K562 (cell line): ENCODE results near the gene GCDH. TPM values are rescaled to one million over a fixed set of nuclear protein-coding genes. Genes with fewer than 3 reads are reported as not detected.

ENCODE experiments used
- DNMT1 ChIP-seq: fragments of 450-650 bp; IDR thresholded peaks from 2 replicates; pipeline ENCODE4 v1.6.1; 2016; ENCODE audit warnings: antibody characterized with exemption, mild to moderate bottlenecking
- GABPA ChIP-seq: fragments of 200-800 bp; sonication (Bioruptor generic); conservative IDR thresholded peaks from 2 replicates; pipeline ENCODE4 v1.6.1; 2016; ENCODE audit warnings: low read depth, missing genetic modification characterization, missing compliant biosample characterization
- GATA2 ChIP-seq: sonication (generic); formaldehyde crosslinking; IDR thresholded peaks from 2 replicates; pipeline ENCODE4 v1.4.0; 2020; ENCODE audit warnings: mild to moderate bottlenecking, missing genetic modification reagents
- HNRNPL ChIP-seq: fragments of 200-400 bp; formaldehyde crosslinking; IDR thresholded peaks from 2 replicates; pipeline ENCODE4 v1.6.1; 2017; ENCODE audit warnings: low read depth, mild to moderate bottlenecking, low read length
- JUNB ChIP-seq: fragments of 450-650 bp; formaldehyde crosslinking; conservative IDR thresholded peaks from 2 replicates; pipeline ENCODE4 v1.4.0; 2020; ENCODE audit warnings: mild to moderate bottlenecking
- KAT2B ChIP-seq: IDR thresholded peaks from one replicate; pipeline ENCODE4 v1.6.1; 2012; ENCODE audit warnings: low read depth, mild to moderate bottlenecking, control low read depth, inconsistent platforms, low read length, moderate library complexity
- L3MBTL2 ChIP-seq: fragments of 450-650 bp; IDR thresholded peaks from 2 replicates; pipeline ENCODE4 v1.6.1; 2016; ENCODE audit warnings: mild to moderate bottlenecking, moderate library complexity
- RFX7 ChIP-seq: fragments of 250-450 bp; sonication (Bioruptor Pico); IDR thresholded peaks from 2 replicates; pipeline ENCODE4 v1.5.1; 2021; ENCODE audit warnings: mild to moderate bottlenecking
- SMAD2 ChIP-seq: fragments of 150-350 bp; IDR thresholded peaks from 2 replicates; pipeline ENCODE4 v1.6.1; 2014; ENCODE audit warnings: low read depth, mild to moderate bottlenecking, low read length
- SP1 ChIP-seq: sonication (generic); formaldehyde crosslinking; IDR thresholded peaks from 2 replicates; pipeline ENCODE4 v1.8.1; 2022; ENCODE audit warnings: mild to moderate bottlenecking, missing genetic modification reagents
- TAF9B ChIP-seq: fragments of 450-650 bp; IDR thresholded peaks from 2 replicates; pipeline ENCODE4 v1.6.1; 2018; ENCODE audit warnings: mild to moderate bottlenecking; ENCODE audit not compliant: partially characterized antibody
- TBL1XR1 ChIP-seq, 2 experiments: IDR thresholded peaks; 2 replicates each; pipeline ENCODE4 v1.6.1; 2012; ENCODE audit warnings: improper control_type of control experiment in 2 of 2, low read length in 2 of 2, mild to moderate bottlenecking in 1 of 2
- TFAM ChIP-seq: fragments of 250-450 bp; sonication (Bioruptor Pico); conservative IDR thresholded peaks from 2 replicates; pipeline ENCODE4 v1.5.0; 2021; ENCODE audit warnings: mild to moderate bottlenecking, moderate library complexity
- ZNF121 ChIP-seq: sonication (generic); formaldehyde crosslinking; conservative IDR thresholded peaks from 2 replicates; pipeline ENCODE4 v1.8.0; 2022; ENCODE audit warnings: missing genetic modification reagents
- ZNF511 ChIP-seq: sonication (generic); formaldehyde crosslinking; IDR thresholded peaks from 2 replicates; pipeline ENCODE4 v1.8.0; 2022; ENCODE audit warnings: mild to moderate bottlenecking, missing genetic modification reagents
- ZNF778 ChIP-seq: fragments of 450-650 bp; formaldehyde crosslinking; IDR thresholded peaks from 2 replicates; pipeline ENCODE4 v1.4.0; 2020; ENCODE audit warnings: mild to moderate bottlenecking, moderate library complexity
- polyA plus RNA-seq, 8 experiments: library from polyadenylated mRNA; depleted of rRNA in 4 of 8; stranded (reverse) in 5 of 8; unstranded in 3 of 8; fragments of >200 nt; fragmentation: Nextera tagmentation in 2 of 8; fragmentation: Illumina TruSeq in 1 of 8; extraction: Ambion mirVana in 2 of 8; extraction: Trizol in 1 of 8; gene quantifications; 2 replicates each; pipeline versions ENCODE4 v1.2.1 to v1.2.3, GENCODE V29; 2011 to 2014; ENCODE audit warnings: inconsistent platforms in 1 of 8, missing spikeins in 1 of 8
- total RNA-seq, 7 experiments: library from RNA; depleted of rRNA in 6 of 7; stranded (reverse); fragments of >200 nt in 6 of 7; fragmentation: Illumina TruSeq in 2 of 7; extraction: Trizol in 2 of 7; gene quantifications; 2 replicates each; pipeline versions ENCODE4 v1.2.1 to v1.2.3, GENCODE V29; 2011 to 2021; ENCODE audit warnings: low replicate concordance in 1 of 7
- TF ChIP-seq, protein P1 (sequence below): fragments of 450-650 bp; IDR thresholded peaks from 2 replicates; pipeline ENCODE4 v1.6.1; 2014; ENCODE audit warnings: low read depth, mild to moderate bottlenecking, moderate library complexity, borderline replicate concordance
- TF ChIP-seq, protein P2 (sequence below), 2 experiments: fragments of 450-650 bp; IDR thresholded peaks; 2 replicates each; pipeline ENCODE4 v1.6.1; 2016; ENCODE audit warnings: mild to moderate bottlenecking in 2 of 2, borderline replicate concordance in 1 of 2, low read depth in 1 of 2, moderate library complexity in 1 of 2

GCDH gene
- total and polyA plus RNA-seq, 9 of the 15 experiments (the other 6 are each of a cell fraction or from before 2014, with no cell fraction given): 2.9 to 50.8 (median 19.1) TPM

DNA sequence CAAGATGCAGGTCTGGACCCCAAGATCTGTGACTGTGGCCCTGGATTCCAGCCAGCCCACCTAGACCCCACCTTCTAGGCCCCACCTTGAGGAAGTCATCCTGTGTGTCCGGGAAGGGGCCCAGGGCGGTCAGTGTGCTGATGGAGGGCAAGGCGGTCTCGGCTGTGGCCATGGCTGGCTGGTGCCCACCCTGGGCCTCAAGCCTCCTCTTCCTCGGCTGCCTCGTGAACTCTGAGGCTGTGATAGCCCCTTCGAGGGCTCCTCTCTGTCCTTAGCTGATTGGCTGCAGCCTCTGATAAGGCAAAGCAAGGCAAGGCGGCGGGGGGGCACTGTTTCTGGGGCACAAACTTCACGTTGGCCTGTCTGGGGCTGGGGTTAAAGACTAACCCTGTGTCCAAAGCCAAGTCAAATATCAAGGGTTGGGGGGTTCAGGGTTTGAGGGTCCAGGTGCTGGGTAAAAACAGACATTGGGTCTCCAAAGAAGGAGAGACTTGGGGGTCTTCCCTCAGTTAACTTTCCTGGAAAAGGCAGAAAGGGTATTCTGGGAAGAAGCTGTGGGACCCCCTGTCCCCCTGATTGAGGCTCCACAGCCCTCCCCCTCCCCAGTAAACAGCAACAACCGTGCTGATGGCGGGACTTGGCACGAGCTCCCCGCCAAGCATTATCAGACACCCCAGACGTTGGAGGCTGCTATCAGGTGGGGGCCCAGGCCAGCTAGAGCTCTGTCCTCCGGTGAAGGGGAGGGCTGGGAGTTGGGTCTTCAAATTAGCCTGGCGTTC, 3.8 kb upstream of the GCDH start, which contains the start of gene KLF1 (continued):
- TF ChIP-seq, protein P1, sequence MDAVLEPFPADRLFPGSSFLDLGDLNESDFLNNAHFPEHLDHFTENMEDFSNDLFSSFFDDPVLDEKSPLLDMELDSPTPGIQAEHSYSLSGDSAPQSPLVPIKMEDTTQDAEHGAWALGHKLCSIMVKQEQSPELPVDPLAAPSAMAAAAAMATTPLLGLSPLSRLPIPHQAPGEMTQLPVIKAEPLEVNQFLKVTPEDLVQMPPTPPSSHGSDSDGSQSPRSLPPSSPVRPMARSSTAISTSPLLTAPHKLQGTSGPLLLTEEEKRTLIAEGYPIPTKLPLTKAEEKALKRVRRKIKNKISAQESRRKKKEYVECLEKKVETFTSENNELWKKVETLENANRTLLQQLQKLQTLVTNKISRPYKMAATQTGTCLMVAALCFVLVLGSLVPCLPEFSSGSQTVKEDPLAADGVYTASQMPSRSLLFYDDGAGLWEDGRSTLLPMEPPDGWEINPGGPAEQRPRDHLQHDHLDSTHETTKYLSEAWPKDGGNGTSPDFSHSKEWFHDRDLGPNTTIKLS: no peak
- no peak for TF ChIP-seq DNMT1
- no peak for TF ChIP-seq HNRNPL
- TF ChIP-seq GATA2 (CRISPR knock-in tag): peak; percentile 95
- TF ChIP-seq TFAM: no peak
- TF ChIP-seq L3MBTL2: peak; percentile 97
- TF ChIP-seq SP1 (CRISPR knock-in tag): 0 out of 2 replicates have a peak, but pooled peaks have one; percentile 48
- no peak for TF ChIP-seq JUNB (CRISPR knock-in tag)
- no peak for TF ChIP-seq RFX7
- no peak for TF ChIP-seq SMAD2
- TF ChIP-seq KAT2B: no peak
- TF ChIP-seq ZNF778 (CRISPR knock-in tag): no peak
- TF ChIP-seq GABPA (tag): no peak
- no peak for TF ChIP-seq ZNF121 (CRISPR knock-in tag)
- peak; percentile 81 for TF ChIP-seq TAF9B
- TF ChIP-seq ZNF511: no peak
- TF ChIP-seq TBL1XR1 (IDR thresholded peaks at IDR 0.05; ENCODE audit: low read length in 2 of 2): peak; percentile 76 to 81
- TF ChIP-seq, protein P2, sequence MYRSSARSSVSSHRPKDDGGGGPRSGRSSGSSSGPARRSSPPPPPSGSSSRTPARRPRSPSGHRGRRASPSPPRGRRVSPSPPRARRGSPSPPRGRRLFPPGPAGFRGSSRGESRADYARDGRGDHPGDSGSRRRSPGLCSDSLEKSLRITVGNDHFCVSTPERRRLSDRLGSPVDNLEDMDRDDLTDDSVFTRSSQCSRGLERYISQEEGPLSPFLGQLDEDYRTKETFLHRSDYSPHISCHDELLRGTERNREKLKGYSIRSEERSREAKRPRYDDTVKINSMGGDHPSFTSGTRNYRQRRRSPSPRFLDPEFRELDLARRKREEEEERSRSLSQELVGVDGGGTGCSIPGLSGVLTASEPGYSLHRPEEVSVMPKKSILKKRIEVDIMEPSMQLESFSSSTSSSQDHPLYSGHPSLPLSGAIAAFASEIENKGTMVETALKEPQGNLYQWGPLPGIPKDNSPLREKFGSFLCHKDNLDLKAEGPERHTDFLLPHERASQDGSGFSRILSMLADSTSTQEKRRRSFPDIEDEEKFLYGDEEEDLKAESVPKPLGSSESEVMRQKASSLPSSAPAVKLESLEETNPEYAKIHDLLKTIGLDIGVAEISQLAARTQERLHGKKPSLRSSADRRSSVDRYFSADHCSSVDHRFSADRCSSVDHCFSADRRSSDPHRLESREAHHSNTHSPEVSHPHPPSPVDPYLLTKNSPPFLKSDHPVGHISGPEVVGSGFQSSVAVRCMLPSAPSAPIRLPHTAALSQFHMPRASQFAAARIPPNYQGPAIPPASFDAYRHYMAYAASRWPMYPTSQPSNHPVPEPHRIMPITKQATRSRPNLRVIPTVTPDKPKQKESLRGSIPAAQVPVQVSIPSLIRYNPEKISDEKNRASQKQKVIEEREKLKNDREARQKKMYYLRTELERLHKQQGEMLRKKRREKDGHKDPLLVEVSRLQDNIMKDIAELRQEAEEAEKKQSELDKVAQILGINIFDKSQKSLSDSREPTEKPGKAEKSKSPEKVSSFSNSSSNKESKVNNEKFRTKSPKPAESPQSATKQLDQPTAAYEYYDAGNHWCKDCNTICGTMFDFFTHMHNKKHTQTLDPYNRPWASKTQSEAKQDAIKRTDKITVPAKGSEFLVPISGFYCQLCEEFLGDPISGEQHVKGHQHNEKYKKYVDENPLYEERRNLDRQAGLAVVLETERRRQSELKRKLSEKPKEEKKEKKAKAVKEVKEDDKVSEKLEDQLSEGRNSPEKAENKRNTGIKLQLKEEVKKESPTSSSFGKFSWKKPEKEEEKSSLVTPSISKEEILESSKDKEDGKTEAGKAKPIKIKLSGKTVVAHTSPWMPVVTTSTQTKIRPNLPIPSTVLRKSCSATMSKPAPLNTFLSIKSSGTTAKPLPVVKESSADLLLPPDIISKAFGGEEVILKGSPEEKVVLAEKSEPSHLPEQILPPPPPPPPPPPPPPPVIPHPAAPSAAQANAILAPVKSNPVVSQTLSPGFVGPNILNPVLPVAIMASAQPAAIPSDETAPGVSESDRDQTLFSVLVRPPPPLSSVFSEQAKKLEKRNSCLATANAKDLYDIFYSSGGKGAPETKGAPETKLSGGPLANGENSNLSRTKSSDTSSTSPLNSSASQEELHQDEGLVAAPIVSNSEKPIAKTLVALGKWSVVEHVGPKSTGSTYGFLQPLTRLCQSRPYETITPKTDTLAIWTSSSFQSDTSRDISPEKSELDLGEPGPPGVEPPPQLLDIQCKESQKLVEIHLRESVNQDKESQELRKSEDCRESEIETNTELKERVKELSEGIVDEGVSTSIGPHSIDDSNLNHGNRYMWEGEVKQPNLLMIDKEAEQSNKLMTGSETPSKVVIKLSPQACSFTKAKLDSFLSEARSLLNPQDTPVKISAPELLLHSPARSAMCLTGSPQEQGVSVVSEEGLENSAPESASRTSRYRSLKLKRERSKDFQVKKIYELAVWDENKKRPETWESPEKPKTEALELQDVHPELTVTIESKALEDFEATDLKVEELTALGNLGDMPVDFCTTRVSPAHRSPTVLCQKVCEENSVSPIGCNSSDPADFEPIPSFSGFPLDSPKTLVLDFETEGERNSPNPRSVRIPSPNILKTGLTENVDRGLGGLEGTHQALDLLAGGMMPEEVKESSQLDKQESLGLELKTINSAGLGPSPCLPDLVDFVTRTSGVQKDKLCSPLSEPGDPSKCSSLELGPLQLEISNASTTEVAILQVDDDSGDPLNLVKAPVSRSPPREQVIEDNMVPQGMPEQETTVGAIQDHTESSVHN (IDR thresholded peaks at IDR 0.05; ENCODE audit: borderline replicate concordance in 1 of 2, low read depth in 1 of 2): 0 out of 4 replicates have a peak, but pooled peaks of 1 of the 2 experiments have one; percentile 14
